ENCODE data around the gene DUSP22. TPM values are rescaled to one million over a fixed set of nuclear protein-coding genes. Genes with fewer than 3 reads are reported as not detected.

The DUSP22 gene
- total and polyA plus RNA-seq, 9 of the 15 experiments (the other 6 are each of a cell fraction or from before 2014, with no cell fraction given), result 9.3 to 19.4 (median 11.8) TPM

DNA sequence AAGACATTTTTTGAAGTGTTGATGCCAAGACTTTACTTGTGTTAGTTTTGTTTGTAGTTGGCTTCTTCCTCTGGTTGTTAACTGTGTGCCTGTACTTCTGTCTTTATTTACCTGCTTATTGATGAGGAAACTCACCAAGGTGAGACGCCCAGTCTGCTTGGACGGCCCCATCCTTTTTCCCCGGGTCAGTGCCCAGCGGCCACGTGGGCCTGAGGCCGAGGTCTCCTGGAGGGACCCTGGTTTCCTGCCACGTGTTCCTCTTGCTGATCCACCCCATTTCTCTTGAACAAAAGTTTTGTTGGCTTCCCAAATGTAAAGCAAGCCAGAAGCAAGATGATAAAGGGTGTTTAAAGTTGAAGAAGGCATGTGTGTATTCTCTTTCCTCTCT is 24.8 kb downstream of the DUSP22 start:
- H3K27ac ChIP-seq (ENCODE audit: extremely low read depth, low read depth, low read length), result no peak overlapping the region
- H3K4me3 ChIP-seq, result no peak overlapping the region
- intact Hi-C loops (cut with micrococcal nuclease), result no loop called here
- no peaks in the 10 kb centered on the region for H3K9me3 ChIP-seq (replicated peaks; ENCODE audit: control insufficient read depth, insufficient read depth, low read depth, low read length)
- peaks cover 0 to 33% of the 10 kb centered on the region in 2 experiments; a peak in 2 of 5 replicates for H3K27me3 ChIP-seq (ENCODE audit: control insufficient read depth in 2 of 2, insufficient read depth in 2 of 2, low read length in 2 of 2)
- WGBS (ENCODE audit: insufficient coverage, low coverage, missing lambda C conversion rate), result 9% methylated on average over 7 of the region's 7 CpGs
- DNase-seq (ENCODE audit: extremely low read depth in 1 of 4, low spot score in 3 of 4) (no peak), ATAC-seq (no peak), FAIRE-seq (no peak)
- H3K79me2 ChIP-seq (ENCODE audit: control insufficient read depth, insufficient read depth, low read length), result no peaks in the 10 kb centered on the region
- BruUV-seq (replicated peaks), result no TSS peak
- H3K36me3 ChIP-seq (ENCODE audit: control insufficient read depth, insufficient read depth, low read length), result no peaks in the 10 kb centered on the region
- in situ Hi-C loops (cut with MboI), result no loop called here
- no peak overlapping the region for H3K4me2 ChIP-seq (ENCODE audit: insufficient read depth, low read length)
- H2AFZ ChIP-seq (ENCODE audit: low read depth, low read length), result no peak overlapping the region
- TF ChIP-seq, protein P1, sequence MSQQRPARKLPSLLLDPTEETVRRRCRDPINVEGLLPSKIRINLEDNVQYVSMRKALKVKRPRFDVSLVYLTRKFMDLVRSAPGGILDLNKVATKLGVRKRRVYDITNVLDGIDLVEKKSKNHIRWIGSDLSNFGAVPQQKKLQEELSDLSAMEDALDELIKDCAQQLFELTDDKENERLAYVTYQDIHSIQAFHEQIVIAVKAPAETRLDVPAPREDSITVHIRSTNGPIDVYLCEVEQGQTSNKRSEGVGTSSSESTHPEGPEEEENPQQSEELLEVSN (IDR thresholded peaks at IDR 0.05; ENCODE audit: borderline replicate concordance in 1 of 2, extremely low read depth in 1 of 2, insufficient read depth in 1 of 2, insufficient read length in 1 of 2, low read depth in 1 of 2, low read length in 1 of 2, poor library complexity in 1 of 2, severe bottlenecking in 1 of 2), result peak in 1 of 2 experiments; percentile 21
- TF ChIP-seq HNRNPK (IDR thresholded peaks at IDR 0.05; ENCODE audit: low read depth, low read length, poor library complexity, severe bottlenecking), result no peak
- peaks cover 21% of the 10 kb centered on the region for H4K20me1 ChIP-seq (replicated peaks; ENCODE audit: control insufficient read depth, insufficient read depth, low read length)
- ChIA-PET CTCF (ENCODE audit: low intra/inter-chr PET ratio) (no interaction called here), POLR2A (interaction anchor here (1.3 kb wide), 1 partner anchor 15 kb away, joined by 3 read pairs; no protein-coding TSS in a partner anchor)
- H3K4me1 ChIP-seq (replicated peaks in 1 of 2; ENCODE audit: control insufficient read depth in 2 of 2, insufficient read depth in 2 of 2, low read length in 2 of 2), result peaks cover 0 to 2% of the 10 kb centered on the region in 2 experiments; a peak in 2 of 5 replicates
- H3K9ac ChIP-seq (ENCODE audit: insufficient read depth in 1 of 2, low read depth in 2 of 2, low read length in 2 of 2), result no peak overlapping the region
- no peaks in the 10 kb centered on the region for H3K9me1 ChIP-seq (ENCODE audit: control insufficient read depth, insufficient read depth, low read length)
